ENCODE measurements around the gene ERBB4.

ERBB4 gene

GRCh38 chr2:211423018-211423417, 1115.6 kb downstream of the ERBB4 start:
- no peak for TF ChIP-seq CTCF (IDR thresholded peaks at IDR 0.05; ENCODE audit: low read depth, low read length, missing control alignments)
- DNase-seq (ENCODE audit: extremely low read depth, low read depth) = no peak

GRCh38 chr2:211417544-211417943, 1121.1 kb downstream of the ERBB4 start:
- no peak for TF ChIP-seq CTCF (IDR thresholded peaks at IDR 0.05; ENCODE audit: low read depth, low read length, missing control alignments)
- no peak for DNase-seq (ENCODE audit: extremely low read depth, low read depth)
- no peak overlapping the region for H3K4me3 ChIP-seq (replicated peaks; ENCODE audit: low read depth, low read length)

More at GRCh38 chr2:211423018-211423417, 1115.6 kb downstream of the ERBB4 start:
- H3K4me3 ChIP-seq (replicated peaks; ENCODE audit: low read depth, low read length) = no peak overlapping the region

- TF ChIP-seq CTCF (IDR thresholded peaks at IDR 0.05; ENCODE audit: low read depth, low read length, missing control alignments) = no peak
- DNase-seq (ENCODE audit: extremely low read depth, low read depth) = no peak
- H3K4me3 ChIP-seq (replicated peaks; ENCODE audit: low read depth, low read length) = no peak overlapping the region
These were observed 1122.2 kb downstream of the ERBB4 start for GRCh38 chr2:211416373-211416772.

- no peak for TF ChIP-seq CTCF (IDR thresholded peaks at IDR 0.05; ENCODE audit: low read depth, low read length, missing control alignments)
- no peak for DNase-seq (ENCODE audit: extremely low read depth, low read depth)
- no peak overlapping the region for H3K4me3 ChIP-seq (replicated peaks; ENCODE audit: low read depth, low read length)
These were observed 1124.9 kb downstream of the ERBB4 start for GRCh38 chr2:211413746-211414145.

GRCh38 chr2:211408483-211408891, 1130.1 kb downstream of the ERBB4 start:
- no peak overlapping the region for H3K4me3 ChIP-seq (replicated peaks; ENCODE audit: low read depth, low read length)
- no peak for TF ChIP-seq CTCF (IDR thresholded peaks at IDR 0.05; ENCODE audit: low read depth, low read length, missing control alignments)
- DNase-seq (ENCODE audit: extremely low read depth, low read depth) = no peak

GRCh38 chr2:211407076-211407475, 1131.5 kb downstream of the ERBB4 start:
- no peak for DNase-seq (ENCODE audit: extremely low read depth, low read depth)
- no peak overlapping the region for H3K4me3 ChIP-seq (replicated peaks; ENCODE audit: low read depth, low read length)
- TF ChIP-seq CTCF (IDR thresholded peaks at IDR 0.05; ENCODE audit: low read depth, low read length, missing control alignments) = no peak

GRCh38 chr2:211405036-211405435, 1133.6 kb downstream of the ERBB4 start:
- H3K4me3 ChIP-seq (replicated peaks; ENCODE audit: low read depth, low read length) = no peak overlapping the region
- DNase-seq (ENCODE audit: extremely low read depth, low read depth) = no peak
- no peak for TF ChIP-seq CTCF (IDR thresholded peaks at IDR 0.05; ENCODE audit: low read depth, low read length, missing control alignments)
